A549 treated with CpdA at 1 μM for 4 hours (cell line): Measurements from ENCODE around the gene WDR37. TPM values are rescaled to one million over a fixed set of nuclear protein-coding genes. Genes with fewer than 3 reads are reported as not detected.

Experiments used
- total RNA-seq: library from RNA; stranded (reverse); fragments of 200-300 nt; extraction: Qiagen RNA extraction; gene quantifications from 5 replicates; pipeline ENCODE4 v1.2.3, GENCODE V29; 2022; ENCODE audit warnings: low read depth

WDR37 gene, protein sequence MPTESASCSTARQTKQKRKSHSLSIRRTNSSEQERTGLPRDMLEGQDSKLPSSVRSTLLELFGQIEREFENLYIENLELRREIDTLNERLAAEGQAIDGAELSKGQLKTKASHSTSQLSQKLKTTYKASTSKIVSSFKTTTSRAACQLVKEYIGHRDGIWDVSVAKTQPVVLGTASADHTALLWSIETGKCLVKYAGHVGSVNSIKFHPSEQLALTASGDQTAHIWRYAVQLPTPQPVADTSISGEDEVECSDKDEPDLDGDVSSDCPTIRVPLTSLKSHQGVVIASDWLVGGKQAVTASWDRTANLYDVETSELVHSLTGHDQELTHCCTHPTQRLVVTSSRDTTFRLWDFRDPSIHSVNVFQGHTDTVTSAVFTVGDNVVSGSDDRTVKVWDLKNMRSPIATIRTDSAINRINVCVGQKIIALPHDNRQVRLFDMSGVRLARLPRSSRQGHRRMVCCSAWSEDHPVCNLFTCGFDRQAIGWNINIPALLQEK
- 7.5 to 8.7 TPM (median 8.1 TPM) in 5 replicates for total RNA-seq

DNA sequence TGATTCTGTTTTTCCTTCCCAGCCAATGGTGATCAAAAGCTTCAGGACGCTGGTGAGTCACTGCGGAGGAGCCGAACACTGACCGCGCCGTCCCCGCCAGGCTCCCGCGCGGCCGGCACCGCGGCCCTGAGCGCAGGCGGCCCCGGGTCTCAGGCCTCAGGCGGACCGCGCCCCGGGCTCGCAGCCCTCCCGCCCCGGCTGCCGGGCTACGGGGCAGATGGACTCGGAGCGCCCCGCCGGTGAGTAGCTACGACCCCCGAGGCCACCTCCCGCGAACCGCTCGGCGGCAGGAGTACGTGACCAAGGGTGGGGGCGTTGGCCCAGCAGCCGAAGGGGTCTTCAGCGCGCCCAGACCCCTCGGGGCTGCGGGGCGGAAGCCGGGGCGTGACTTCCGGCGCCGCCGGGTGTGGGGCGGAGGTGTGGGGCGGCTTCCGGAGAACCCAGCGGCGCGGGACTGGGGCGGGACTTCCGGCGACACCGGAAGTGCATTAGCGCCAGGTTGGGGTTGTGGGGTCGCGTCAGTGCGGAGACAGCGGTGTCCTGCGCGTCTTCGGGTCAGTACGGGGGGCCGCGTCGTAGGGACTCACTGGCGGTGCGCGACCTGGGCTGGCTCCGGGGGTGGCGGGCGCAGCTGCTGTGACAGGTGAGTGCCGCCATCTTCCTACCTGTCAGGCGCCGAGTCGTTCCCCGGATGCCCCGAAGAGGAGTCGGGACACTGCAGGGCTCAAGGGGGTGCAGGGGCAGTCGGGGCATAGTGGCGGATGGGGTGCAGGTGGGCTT is at the start of gene WDR37:
WDR37 (plus strand) TSS at position 60 of the 780 bp plus-strand sequence. CDS start 15,771 bp downstream, outside the sequence.

DNA sequence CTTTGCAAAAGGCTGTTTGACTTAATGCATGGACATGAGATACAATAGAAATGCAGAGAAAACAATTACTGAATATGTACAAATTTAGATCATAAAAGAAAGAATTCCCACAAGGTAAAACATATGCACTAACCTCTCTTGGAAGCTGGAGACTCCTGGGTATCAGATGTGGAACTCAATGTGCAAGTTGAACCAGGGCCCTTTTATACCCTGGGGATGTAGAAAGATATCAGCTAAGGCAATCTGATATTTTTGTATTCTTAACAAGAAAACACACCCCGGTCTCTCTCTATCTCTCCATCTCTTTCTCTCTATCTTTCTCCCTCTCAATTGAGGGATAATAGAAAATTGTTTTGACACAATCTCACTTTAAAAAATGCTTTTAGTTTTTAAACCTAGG is 30.5 kb upstream of the WDR37 start, which contains the start of gene IDI2:
IDI2 (minus strand) TSS at position 177 of the 400 bp plus-strand sequence. CDS start 1,136 bp downstream, outside the sequence.

DNA sequence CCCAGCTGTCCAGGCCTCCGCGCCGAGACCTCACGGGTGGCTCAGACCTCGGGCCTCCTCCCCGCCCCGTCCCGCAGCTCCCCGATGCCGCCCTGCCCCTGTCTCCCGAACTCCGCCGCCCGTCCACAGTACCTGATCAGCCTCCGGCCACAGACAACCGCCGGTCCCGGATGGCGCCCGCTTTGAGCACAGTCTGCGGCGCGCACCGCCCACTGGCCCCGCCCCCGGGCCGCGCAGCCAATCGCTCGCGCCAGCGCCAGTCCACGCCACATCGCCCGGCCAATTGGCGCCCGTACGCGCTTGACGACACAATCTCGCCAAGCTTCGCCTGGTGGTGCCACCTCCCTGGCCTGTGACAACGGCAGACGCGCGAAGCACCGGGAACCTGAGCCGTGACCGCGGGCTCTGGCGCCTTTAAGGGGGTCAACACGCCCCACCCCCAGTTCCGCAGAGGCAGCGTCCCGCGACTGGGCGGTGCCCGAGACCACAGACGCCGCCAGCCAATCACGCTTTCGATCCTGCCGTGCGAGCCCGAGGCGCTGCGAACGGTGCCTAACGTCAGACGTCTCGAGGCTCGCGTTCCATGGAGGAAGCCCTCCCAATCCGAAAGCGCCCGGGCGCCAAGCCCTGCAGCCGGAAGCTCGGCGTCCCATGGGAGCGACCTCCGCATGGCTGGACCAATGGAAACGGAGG is 7.3 kb upstream of the WDR37 start, which contains the start of gene IDI1:
IDI1 (minus strand) TSS at position 388 of the 693 bp plus-strand sequence; CDS start at position 272, 116 bp downstream.

Other genes starting within 250 kb of the WDR37 start
- gene LARP4B, start 124.7 kb upstream of the WDR37 start, total RNA-seq, result 31.3 to 41.8 TPM (median 34.5 TPM) in 5 replicates
- gene GTPBP4, start 68.0 kb upstream of the WDR37 start, total RNA-seq, result 92.4 to 133 TPM (median 102 TPM) in 5 replicates
- 0.13 TPM in 1 of 5 replicates, not detected in the others for gene IDI2, start 30.5 kb upstream of the WDR37 start, total RNA-seq
- 28.5 to 31.3 TPM (median 29.7 TPM) in 5 replicates for gene IDI1, start 7.3 kb upstream of the WDR37 start, total RNA-seq